Natural killer cell (primary cell): Measurements from ENCODE around the gene ADCK1. TPM values are rescaled to one million over a fixed set of nuclear protein-coding genes. Genes with fewer than 3 reads are reported as not detected.
"Not testable (repeated sequence)": the region's sequence is repeated elsewhere in the genome, so short reads cannot be mapped to it uniquely, and the experiment has no call there.

Experiments
- ATAC-seq, 3 donors: fragments of 150-1000 bp in 2 of 3; fragments of 200-7000 bp in 1 of 3; cut with Tn5 transposase; 1 replicate in 1 of 3; 2 replicates in 2 of 3; pipeline ENCODE4 v1.10.0; 2021; ENCODE audit warnings: mild to moderate bottlenecking in 2 of 3, moderate library complexity in 2 of 3
- DNase-seq, 2 donors: peaks; one replicate each; pipeline versions ENCODE4 v3.0.0 to v3.0.0-alpha.2; 2013 to 2021; ENCODE audit warnings: mixed read lengths in 1 of 2
- H3K27ac ChIP-seq: one replicate; pipeline ENCODE4 v1.5.1; 2013; ENCODE audit warnings: mild to moderate bottlenecking, low read length
- H3K27me3 ChIP-seq: one replicate; pipeline ENCODE4 v1.6.1; 2013; ENCODE audit warnings: low read length; ENCODE audit not compliant: control insufficient read depth, insufficient read depth
- H3K36me3 ChIP-seq: one replicate; pipeline ENCODE4 v1.6.1; 2013; ENCODE audit warnings: low read length; ENCODE audit not compliant: control insufficient read depth, insufficient read depth
- H3K4me1 ChIP-seq: one replicate; pipeline ENCODE4 v1.6.1; 2013; ENCODE audit warnings: low read length; ENCODE audit not compliant: control insufficient read depth, insufficient read depth
- H3K4me3 ChIP-seq: one replicate; pipeline ENCODE4 v1.5.1; 2013; ENCODE audit warnings: low read length
- H3K9me3 ChIP-seq: one replicate; pipeline ENCODE4 v1.6.1; 2013; ENCODE audit warnings: low read length; ENCODE audit not compliant: control insufficient read depth, insufficient read depth
- H3K27ac Mint-ChIP-seq, 2 donors: one replicate each; pipeline ENCODE4 v1.8.0; 2022; ENCODE audit warnings: mild to moderate bottlenecking in 2 of 2, mixed read lengths in 2 of 2, moderate library complexity in 1 of 2
- H3K27me3 Mint-ChIP-seq, 2 donors: one replicate each; pipeline ENCODE4 v1.8.0; 2022; ENCODE audit warnings: low read depth in 2 of 2, mixed read lengths in 2 of 2
- H3K36me3 Mint-ChIP-seq: one replicate; pipeline ENCODE4 v1.8.0; 2022; ENCODE audit warnings: mixed read lengths
- H3K4me1 Mint-ChIP-seq, 2 donors: one replicate each; pipeline ENCODE4 v1.8.0; 2022; ENCODE audit warnings: mixed read lengths in 2 of 2
- H3K4me3 Mint-ChIP-seq: one replicate; pipeline ENCODE4 v1.8.0; 2022; ENCODE audit warnings: mild to moderate bottlenecking, moderate library complexity, mixed read lengths
- H3K9me3 Mint-ChIP-seq, 2 donors: one replicate each; pipeline ENCODE4 v1.8.0; 2022; ENCODE audit warnings: mixed read lengths in 2 of 2
- CTCF ChIP-seq: fragments of 200-600 bp; IDR thresholded peaks from one replicate; pipeline ENCODE4 v1.8.0; 2022; ENCODE audit warnings: antibody characterized with exemption
- WGBS: methylation state at CpG from one replicate; pipeline ENCODE4 v1.1.7; 2013; ENCODE audit warnings: missing lambda C conversion rate; ENCODE audit not compliant: insufficient coverage; 5-methylcytosine and 5-hydroxymethylcytosine counted together
- intact Hi-C: fragments of 100-400 bp; cut with micrococcal nuclease; formaldehyde crosslinking; loops from one replicate; pipeline ENCODE4 v1.14.2; 2022
- total RNA-seq, 4 donors: library from RNA; stranded (reverse); fragments of 120-200 nt in 1 of 4; gene quantifications; one replicate each; pipeline versions ENCODE4 v1.2.3 to v1.2.4, GENCODE V29; 2013 to 2022

ADCK1 gene
- total RNA-seq, 3 donors from 2014 or later (not counting 1 experiment from before 2014, with no cell fraction given) = 8.0 to 9.2 (median 8.5) TPM

GRCh38 chr14:77886010-77886409 lies 86.1 kb downstream of the ADCK1 start:
- Histone ChIP-seq H3K27ac (no peak overlapping the region), H3K9me3 (no peaks in the 10 kb centered on the region), H3K4me3 (no peak overlapping the region), H3K4me1 (no peaks in the 10 kb centered on the region), H3K36me3 (no peaks in the 10 kb centered on the region), H3K27me3 (no peaks in the 10 kb centered on the region)
- intact Hi-C loops = no loop called here
- Mint-ChIP-seq H3K27ac (no peak overlapping the region), H3K9me3 (peaks cover 4% of the 10 kb centered on the region in 2 donors), H3K4me1 (peaks cover 0 to 7% of the 10 kb centered on the region in 2 donors), H3K36me3 (peaks cover 7% of the 10 kb centered on the region), H3K4me3 (no peak overlapping the region), H3K27me3 (no peaks in the 10 kb centered on the region)
- no peak for TF ChIP-seq CTCF
- no peak for DNase-seq
- no peak for ATAC-seq
- 85% methylated on average over 3 of the region's 3 CpGs for WGBS

- H3K9me3 Mint-ChIP-seq, H3K36me3 Mint-ChIP-seq, H3K27ac Mint-ChIP-seq: not testable (repeated sequence)
Observed at GRCh38 chr14:77888903-77889302, 89.0 kb downstream of the ADCK1 start.

GRCh38 chr14:77889971-77890442 lies 90.1 kb downstream of the ADCK1 start:
- Histone ChIP-seq H3K9me3 (no peaks in the 10 kb centered on the region), H3K27ac (no peak overlapping the region), H3K36me3 (no peaks in the 10 kb centered on the region), H3K27me3 (no peaks in the 10 kb centered on the region), H3K4me1 (no peaks in the 10 kb centered on the region), H3K4me3 (no peak overlapping the region)
- no peak for TF ChIP-seq CTCF
- Mint-ChIP-seq H3K4me1 (no peaks in the 10 kb centered on the region), H3K4me3 (no peak overlapping the region), H3K36me3 (peaks cover 7% of the 10 kb centered on the region), H3K9me3 (peaks cover 4% of the 10 kb centered on the region in 2 donors), H3K27ac (no peak overlapping the region), H3K27me3 (no peaks in the 10 kb centered on the region)
- intact Hi-C loops = no loop called here
- 91% methylated on average over 3 of the region's 3 CpGs for WGBS
- DNase-seq = no peak
- ATAC-seq = no peak

More at GRCh38 chr14:77888903-77889302, 89.0 kb downstream of the ADCK1 start:
- H3K4me1 Mint-ChIP-seq, H3K9me3 ChIP-seq, H3K36me3 ChIP-seq, intact Hi-C loops, H3K27me3 ChIP-seq, DNase-seq, H3K27me3 Mint-ChIP-seq, ATAC-seq, H3K4me1 ChIP-seq, H3K4me3 ChIP-seq, H3K4me3 Mint-ChIP-seq, H3K27ac ChIP-seq: not testable (repeated sequence)
- 100% methylated on average over 2 of the region's 3 CpGs for WGBS

GRCh38 chr14:77890873-77891272 lies 91.0 kb downstream of the ADCK1 start:
- H3K36me3 Mint-ChIP-seq = peaks cover 7% of the 10 kb centered on the region

More at GRCh38 chr14:77890873-77891272, 91.0 kb downstream of the ADCK1 start:
- 90% methylated on average over 4 of the region's 4 CpGs for WGBS
- H3K9me3 Mint-ChIP-seq = peaks cover 4% of the 10 kb centered on the region in 2 donors
- H3K9me3 ChIP-seq = no peaks in the 10 kb centered on the region
- intact Hi-C loops = no loop called here
- no peaks in the 10 kb centered on the region for H3K36me3 ChIP-seq
- H3K4me1 ChIP-seq = no peaks in the 10 kb centered on the region
- H3K4me1 Mint-ChIP-seq = no peaks in the 10 kb centered on the region
- H3K27ac ChIP-seq = no peak overlapping the region
- H3K27ac Mint-ChIP-seq = no peak overlapping the region
- H3K27me3 ChIP-seq = no peaks in the 10 kb centered on the region
- H3K4me3 ChIP-seq = no peak overlapping the region
- H3K27me3 Mint-ChIP-seq = no peaks in the 10 kb centered on the region
- TF ChIP-seq CTCF = no peak
- DNase-seq = no peak
- H3K4me3 Mint-ChIP-seq = no peak overlapping the region
- no peak for ATAC-seq
